Transverse colon (tissue), 4 donors: Measurements from ENCODE around the gene HSPA1L.

ENCODE experiments used
- EP300 ChIP-seq: sonication (generic); formaldehyde crosslinking; IDR thresholded peaks from one replicate; pipeline ENCODE4 v1.6.1; 2017; ENCODE audit warnings: antibody characterized with exemption, low read depth
- POLR2A ChIP-seq: fragments of 450-650 bp; IDR thresholded peaks from one replicate; pipeline ENCODE4 v1.6.1; 2016; ENCODE audit warnings: antibody characterized with exemption, mild to moderate bottlenecking, moderate library complexity
- POLR2AphosphoS5 ChIP-seq, 3 donors: sonication (generic); formaldehyde crosslinking; IDR thresholded peaks; one replicate each; pipeline ENCODE4 v1.6.1; 2016; ENCODE audit warnings: antibody characterized with exemption in 3 of 3
- TF ChIP-seq, protein P1 (sequence below), 5 experiments: fragments of 200-600 bp in 3 of 5; fragments of 450-650 bp in 2 of 5; sonication (generic) in 3 of 5; IDR thresholded peaks; 1 replicate in 2 of 5; 2 replicates in 3 of 5; pipeline ENCODE4 v1.5.1; 2016 to 2017; ENCODE audit warnings: antibody characterized with exemption in 5 of 5, inconsistent platforms in 3 of 5, mild to moderate bottlenecking in 2 of 5, moderate library complexity in 1 of 5

DNA sequence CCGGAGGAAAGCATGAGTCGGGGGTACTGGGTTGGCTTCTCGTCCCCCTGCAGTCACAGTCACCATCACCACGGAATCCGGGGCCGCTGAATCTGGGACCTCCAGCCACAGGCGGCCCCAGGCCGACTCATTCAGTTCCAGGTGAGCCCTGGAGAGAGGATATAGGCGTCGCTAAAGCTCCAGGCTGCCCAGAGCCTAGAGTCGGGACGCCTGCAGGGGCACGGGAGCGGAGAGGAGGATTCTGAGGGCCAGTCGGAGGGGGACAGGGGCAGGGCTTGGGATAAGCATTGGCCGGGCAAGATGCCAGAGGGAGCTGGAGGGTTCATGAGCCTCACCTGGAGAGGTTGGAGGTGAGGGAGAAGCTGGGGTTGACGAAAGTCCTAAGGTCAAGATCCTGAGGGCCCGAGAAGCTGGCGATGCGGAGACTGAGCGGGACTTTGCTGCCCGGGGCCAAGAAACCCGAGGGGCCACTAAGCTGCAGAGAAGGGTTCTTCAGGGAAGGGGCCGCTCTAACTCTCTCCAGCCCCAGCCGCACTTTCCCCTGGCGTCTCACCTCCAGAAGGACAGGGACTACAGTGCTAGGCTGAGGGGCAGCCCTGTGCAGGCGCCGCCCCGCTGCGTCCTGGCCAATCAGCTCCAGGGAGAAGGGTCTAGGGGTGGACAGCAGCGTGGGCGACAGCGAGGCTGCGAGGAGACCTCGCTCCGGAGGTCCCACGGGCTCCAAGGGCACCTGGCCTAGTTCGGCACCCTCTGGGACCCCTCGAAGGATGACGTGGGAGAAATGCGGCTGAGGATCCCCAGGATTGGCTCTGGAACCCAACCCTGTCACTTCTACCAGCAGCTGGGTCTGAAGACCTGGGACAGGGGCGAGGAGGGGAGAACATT lies 48.9 kb downstream of the HSPA1L start:
- no peak for TF ChIP-seq POLR2A
- TF ChIP-seq POLR2AphosphoS5 (IDR thresholded peaks at IDR 0.05): no peak
- TF ChIP-seq, protein P1, sequence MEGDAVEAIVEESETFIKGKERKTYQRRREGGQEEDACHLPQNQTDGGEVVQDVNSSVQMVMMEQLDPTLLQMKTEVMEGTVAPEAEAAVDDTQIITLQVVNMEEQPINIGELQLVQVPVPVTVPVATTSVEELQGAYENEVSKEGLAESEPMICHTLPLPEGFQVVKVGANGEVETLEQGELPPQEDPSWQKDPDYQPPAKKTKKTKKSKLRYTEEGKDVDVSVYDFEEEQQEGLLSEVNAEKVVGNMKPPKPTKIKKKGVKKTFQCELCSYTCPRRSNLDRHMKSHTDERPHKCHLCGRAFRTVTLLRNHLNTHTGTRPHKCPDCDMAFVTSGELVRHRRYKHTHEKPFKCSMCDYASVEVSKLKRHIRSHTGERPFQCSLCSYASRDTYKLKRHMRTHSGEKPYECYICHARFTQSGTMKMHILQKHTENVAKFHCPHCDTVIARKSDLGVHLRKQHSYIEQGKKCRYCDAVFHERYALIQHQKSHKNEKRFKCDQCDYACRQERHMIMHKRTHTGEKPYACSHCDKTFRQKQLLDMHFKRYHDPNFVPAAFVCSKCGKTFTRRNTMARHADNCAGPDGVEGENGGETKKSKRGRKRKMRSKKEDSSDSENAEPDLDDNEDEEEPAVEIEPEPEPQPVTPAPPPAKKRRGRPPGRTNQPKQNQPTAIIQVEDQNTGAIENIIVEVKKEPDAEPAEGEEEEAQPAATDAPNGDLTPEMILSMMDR (IDR thresholded peaks at IDR 0.05): no peak
- TF ChIP-seq EP300: no peak
